ENCODE data around the gene KCNH4. TPM values are rescaled to one million over a fixed set of nuclear protein-coding genes. Genes with fewer than 3 reads are reported as not detected.

Gene KCNH4
- total and polyA plus RNA-seq, 4 donors, result 0.01 TPM; not detected in 3

DNA sequence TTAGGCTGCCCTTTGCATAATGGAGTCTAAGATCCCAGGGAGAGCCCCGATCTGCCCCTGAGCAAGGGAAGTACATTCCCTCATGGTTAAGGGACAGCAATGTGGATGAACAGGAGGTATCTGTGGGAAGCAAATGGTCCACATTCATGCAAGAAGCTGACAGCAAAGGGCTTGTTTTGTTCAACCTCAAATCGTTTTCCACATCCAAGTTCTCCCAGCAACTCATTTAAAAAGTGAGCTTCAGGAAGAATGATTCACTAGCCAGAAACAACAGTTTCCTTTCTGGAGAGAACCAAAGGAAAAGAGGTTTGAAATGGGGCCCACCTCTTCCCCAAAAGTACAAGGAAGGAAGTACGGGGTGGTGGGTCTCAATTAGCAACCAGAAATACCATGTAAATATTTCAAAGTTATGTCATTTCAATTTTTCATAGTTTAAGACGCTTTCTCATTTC, 48.9 kb downstream of the KCNH4 start:
- Histone ChIP-seq H3K36me3 (ENCODE audit: control insufficient read depth in 4 of 4, insufficient read depth in 3 of 4, low read depth in 1 of 4, low read length in 3 of 4) (peaks cover 14 to 31% (median 27%) of the 10 kb centered on the region in 4 donors), H3K27ac (ENCODE audit: low read depth in 1 of 2, low read length in 2 of 2) (peak overlapping the region; percentile 18 to 52), H3K27me3 (ENCODE audit: control insufficient read depth in 4 of 4, insufficient read depth in 4 of 4, low read length in 3 of 4) (no peaks in the 10 kb centered on the region), H3K4me3 (ENCODE audit: low read depth in 1 of 3, low read length in 3 of 3) (no peak overlapping the region), H3K9me3 (ENCODE audit: control insufficient read depth in 4 of 4, low read length in 3 of 4) (no peaks in the 10 kb centered on the region), H3K9ac (ENCODE audit: low read depth in 1 of 2, low read length in 2 of 2) (no peak overlapping the region), H3K4me1 (ENCODE audit: control insufficient read depth in 4 of 4, insufficient read depth in 4 of 4, low read length in 3 of 4) (peaks cover 11 to 33% (median 22%) of the 10 kb centered on the region in 4 donors)
- TF ChIP-seq HNF4G (IDR thresholded peaks at IDR 0.05) (no peak), NR2F2 (IDR thresholded peaks at IDR 0.05) (peak; percentile 69), RAD21 (IDR thresholded peaks at IDR 0.05) (no peak), MAX (IDR thresholded peaks at IDR 0.05) (peak; percentile 22), JUND (IDR thresholded peaks at IDR 0.05) (peak in 1 of 2 donors; percentile 55), YY1 (IDR thresholded peaks at IDR 0.05) (no peak), ZBTB33 (IDR thresholded peaks at IDR 0.05) (no peak)
- TF ChIP-seq, protein P1, sequence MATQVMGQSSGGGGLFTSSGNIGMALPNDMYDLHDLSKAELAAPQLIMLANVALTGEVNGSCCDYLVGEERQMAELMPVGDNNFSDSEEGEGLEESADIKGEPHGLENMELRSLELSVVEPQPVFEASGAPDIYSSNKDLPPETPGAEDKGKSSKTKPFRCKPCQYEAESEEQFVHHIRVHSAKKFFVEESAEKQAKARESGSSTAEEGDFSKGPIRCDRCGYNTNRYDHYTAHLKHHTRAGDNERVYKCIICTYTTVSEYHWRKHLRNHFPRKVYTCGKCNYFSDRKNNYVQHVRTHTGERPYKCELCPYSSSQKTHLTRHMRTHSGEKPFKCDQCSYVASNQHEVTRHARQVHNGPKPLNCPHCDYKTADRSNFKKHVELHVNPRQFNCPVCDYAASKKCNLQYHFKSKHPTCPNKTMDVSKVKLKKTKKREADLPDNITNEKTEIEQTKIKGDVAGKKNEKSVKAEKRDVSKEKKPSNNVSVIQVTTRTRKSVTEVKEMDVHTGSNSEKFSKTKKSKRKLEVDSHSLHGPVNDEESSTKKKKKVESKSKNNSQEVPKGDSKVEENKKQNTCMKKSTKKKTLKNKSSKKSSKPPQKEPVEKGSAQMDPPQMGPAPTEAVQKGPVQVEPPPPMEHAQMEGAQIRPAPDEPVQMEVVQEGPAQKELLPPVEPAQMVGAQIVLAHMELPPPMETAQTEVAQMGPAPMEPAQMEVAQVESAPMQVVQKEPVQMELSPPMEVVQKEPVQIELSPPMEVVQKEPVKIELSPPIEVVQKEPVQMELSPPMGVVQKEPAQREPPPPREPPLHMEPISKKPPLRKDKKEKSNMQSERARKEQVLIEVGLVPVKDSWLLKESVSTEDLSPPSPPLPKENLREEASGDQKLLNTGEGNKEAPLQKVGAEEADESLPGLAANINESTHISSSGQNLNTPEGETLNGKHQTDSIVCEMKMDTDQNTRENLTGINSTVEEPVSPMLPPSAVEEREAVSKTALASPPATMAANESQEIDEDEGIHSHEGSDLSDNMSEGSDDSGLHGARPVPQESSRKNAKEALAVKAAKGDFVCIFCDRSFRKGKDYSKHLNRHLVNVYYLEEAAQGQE (IDR thresholded peaks at IDR 0.05), result no peak
- DNase-seq (ENCODE audit: low spot score), result no peak
- 68% methylated on average over 4 of the region's 4 CpGs for WGBS

DNA sequence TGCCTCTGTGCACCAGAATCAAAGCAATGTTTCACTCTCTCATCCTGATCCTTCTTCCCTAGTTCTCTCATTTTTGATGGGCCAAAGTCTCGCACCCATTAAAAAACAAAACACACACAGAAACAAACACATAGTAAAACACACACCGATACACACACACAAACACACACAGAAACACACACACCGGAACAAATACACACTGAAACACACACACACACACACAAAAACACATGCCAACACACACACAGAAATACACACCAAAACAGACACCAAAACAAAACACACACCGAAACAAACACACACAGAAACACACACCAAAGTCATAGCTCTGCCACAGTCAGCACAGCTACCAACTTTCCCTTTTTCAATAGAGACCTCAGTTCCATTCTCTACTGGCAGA, 49.7 kb downstream of the KCNH4 start:
- Histone ChIP-seq H3K36me3 (ENCODE audit: control insufficient read depth in 4 of 4, insufficient read depth in 3 of 4, low read depth in 1 of 4, low read length in 3 of 4) (peaks cover 14 to 36% (median 33%) of the 10 kb centered on the region in 4 donors), H3K9ac (ENCODE audit: low read depth in 1 of 2, low read length in 2 of 2) (no peak overlapping the region), H3K4me1 (ENCODE audit: control insufficient read depth in 4 of 4, insufficient read depth in 4 of 4, low read length in 3 of 4) (peaks cover 7 to 28% (median 18%) of the 10 kb centered on the region in 4 donors), H3K4me3 (ENCODE audit: low read depth in 1 of 3, low read length in 3 of 3) (no peak overlapping the region), H3K27me3 (ENCODE audit: control insufficient read depth in 4 of 4, insufficient read depth in 4 of 4, low read length in 3 of 4) (no peaks in the 10 kb centered on the region), H3K27ac (ENCODE audit: low read depth in 1 of 2, low read length in 2 of 2) (peak overlapping the region; percentile 52 to 64), H3K9me3 (ENCODE audit: control insufficient read depth in 4 of 4, low read length in 3 of 4) (no peaks in the 10 kb centered on the region)
- no peak for DNase-seq (ENCODE audit: low spot score)
- no peak for TF ChIP-seq RXRA (IDR thresholded peaks at IDR 0.05)
- no peak for TF ChIP-seq MAX (IDR thresholded peaks at IDR 0.05)
- 96% methylated on average over 4 of the region's 4 CpGs for WGBS

DNA sequence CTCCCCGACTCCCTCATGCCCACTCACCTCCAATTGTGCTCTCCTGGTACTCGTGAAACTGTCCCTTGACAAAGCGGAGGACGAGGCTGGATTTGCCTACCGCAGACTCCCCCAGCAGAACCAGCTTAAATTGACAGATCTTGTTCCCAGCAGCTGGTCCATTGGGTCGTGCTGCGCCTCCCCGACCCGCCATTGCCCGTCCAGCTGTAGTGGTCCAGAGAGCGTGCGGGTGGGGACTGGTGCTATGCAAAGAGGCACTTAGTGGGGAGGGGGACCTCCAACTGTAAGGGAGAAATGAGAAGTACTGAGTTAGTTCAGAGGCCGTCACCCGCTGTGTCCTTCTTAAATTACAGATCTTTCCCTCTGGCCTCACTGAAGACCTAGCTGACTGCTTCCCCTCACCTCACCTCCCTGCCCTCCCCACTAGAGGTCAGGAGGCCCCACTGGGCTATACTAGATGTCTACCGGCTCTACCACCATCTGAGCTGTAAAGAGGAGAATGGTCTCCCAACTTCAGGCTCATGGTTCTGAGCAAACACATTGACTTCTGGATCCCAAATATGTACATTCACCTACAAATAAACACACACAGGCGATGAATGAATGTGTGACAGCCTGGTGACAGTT, 50.5 kb downstream of the KCNH4 start:
- DNase-seq (ENCODE audit: low spot score), result no peak
- 96% methylated on average over 16 of the region's 16 CpGs for WGBS
- no peak overlapping the region for H3K4me3 ChIP-seq (ENCODE audit: low read depth in 1 of 3, low read length in 3 of 3)
- no peaks in the 10 kb centered on the region for H3K27me3 ChIP-seq (ENCODE audit: control insufficient read depth in 4 of 4, insufficient read depth in 4 of 4, low read length in 3 of 4)
- H3K9ac ChIP-seq (ENCODE audit: low read depth in 1 of 2, low read length in 2 of 2), result no peak overlapping the region
- peaks cover 3 to 21% (median 11%) of the 10 kb centered on the region in 4 donors for H3K4me1 ChIP-seq (ENCODE audit: control insufficient read depth in 4 of 4, insufficient read depth in 4 of 4, low read length in 3 of 4)
- no peaks in the 10 kb centered on the region for H3K9me3 ChIP-seq (ENCODE audit: control insufficient read depth in 4 of 4, low read length in 3 of 4)
- peak overlapping the region; percentile 52 to 64 for H3K27ac ChIP-seq (ENCODE audit: low read depth in 1 of 2, low read length in 2 of 2)
- peaks cover 14 to 42% (median 38%) of the 10 kb centered on the region in 4 donors for H3K36me3 ChIP-seq (ENCODE audit: control insufficient read depth in 4 of 4, insufficient read depth in 3 of 4, low read depth in 1 of 4, low read length in 3 of 4)
- TF ChIP-seq FOXA2 (IDR thresholded peaks at IDR 0.05), result no peak
- no peak for TF ChIP-seq HNF4A (conservative IDR thresholded peaks at IDR 0.05)
- no peak for TF ChIP-seq JUND (IDR thresholded peaks at IDR 0.05)
- TF ChIP-seq TAF1 (conservative IDR thresholded peaks at IDR 0.05), result no peak
- TF ChIP-seq ATF3 (IDR thresholded peaks at IDR 0.05), result no peak
- TF ChIP-seq, protein P2, sequence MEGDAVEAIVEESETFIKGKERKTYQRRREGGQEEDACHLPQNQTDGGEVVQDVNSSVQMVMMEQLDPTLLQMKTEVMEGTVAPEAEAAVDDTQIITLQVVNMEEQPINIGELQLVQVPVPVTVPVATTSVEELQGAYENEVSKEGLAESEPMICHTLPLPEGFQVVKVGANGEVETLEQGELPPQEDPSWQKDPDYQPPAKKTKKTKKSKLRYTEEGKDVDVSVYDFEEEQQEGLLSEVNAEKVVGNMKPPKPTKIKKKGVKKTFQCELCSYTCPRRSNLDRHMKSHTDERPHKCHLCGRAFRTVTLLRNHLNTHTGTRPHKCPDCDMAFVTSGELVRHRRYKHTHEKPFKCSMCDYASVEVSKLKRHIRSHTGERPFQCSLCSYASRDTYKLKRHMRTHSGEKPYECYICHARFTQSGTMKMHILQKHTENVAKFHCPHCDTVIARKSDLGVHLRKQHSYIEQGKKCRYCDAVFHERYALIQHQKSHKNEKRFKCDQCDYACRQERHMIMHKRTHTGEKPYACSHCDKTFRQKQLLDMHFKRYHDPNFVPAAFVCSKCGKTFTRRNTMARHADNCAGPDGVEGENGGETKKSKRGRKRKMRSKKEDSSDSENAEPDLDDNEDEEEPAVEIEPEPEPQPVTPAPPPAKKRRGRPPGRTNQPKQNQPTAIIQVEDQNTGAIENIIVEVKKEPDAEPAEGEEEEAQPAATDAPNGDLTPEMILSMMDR (IDR thresholded peaks at IDR 0.05; ENCODE audit: low read depth, low read length, missing input control), result no peak
- no peak for TF ChIP-seq YY1 (IDR thresholded peaks at IDR 0.05)
- TF ChIP-seq, protein P1 (IDR thresholded peaks at IDR 0.05), result no peak
- no peak for TF ChIP-seq EGR1 (IDR thresholded peaks at IDR 0.05; ENCODE audit: low read depth in 2 of 2)
- no peak for TF ChIP-seq RAD21 (IDR thresholded peaks at IDR 0.05)
